PC-3 (cell line): Measurements from ENCODE around the gene ELMOD3. TPM values are rescaled to one million over a fixed set of nuclear protein-coding genes. Genes with fewer than 3 reads are reported as not detected.

Source experiments
- ATAC-seq: fragments of 200-7000 bp; cut with Tn5 transposase; 2 replicates; pipeline ENCODE4 v1.9.1; 2020; ENCODE audit warnings: mild to moderate bottlenecking, moderate library complexity
- BruUV-seq: library from RNA; stranded (reverse); fragments of 400-500 nt; replicated peaks from 2 replicates; lab custom pipeline; 2021; lab: Mats Ljungman, UMichigan
- CTCF ChIA-PET: fragments of 300-600 bp; sonication (Branson Sonifier 250); formaldehyde crosslinking; loops from one replicate; lab custom pipeline; 2022; ENCODE audit warnings: antibody characterized with exemption; lab: Charles Lee
- POLR2A ChIA-PET: fragments of 300-600 bp; sonication (Branson Sonifier 250); formaldehyde crosslinking; loops from one replicate; lab custom pipeline; 2022; ENCODE audit warnings: antibody characterized with exemption; ENCODE audit not compliant: unreplicated experiment; lab: Charles Lee
- DNase-seq: peaks from one replicate; pipeline ENCODE4 v3.0.0-alpha.2; 2015
- H2AFZ ChIP-seq: fragments of 300-600 bp; sonication (generic); 2 replicates; pipeline ENCODE4 v1.6.0; 2016; ENCODE audit warnings: antibody characterized with exemption, low read length
- H3F3A ChIP-seq: fragments of 300-600 bp; sonication (generic); one replicate; pipeline ENCODE4 v1.6.0; 2017; ENCODE audit warnings: antibody characterized with exemption, low read length, control low read depth, mild to moderate bottlenecking; ENCODE audit not compliant: unreplicated experiment
- H3K27ac ChIP-seq: fragments of 300-600 bp; sonication (generic); 2 replicates; pipeline ENCODE4 v1.5.1; 2016; ENCODE audit warnings: mild to moderate bottlenecking, low read length
- H3K27me3 ChIP-seq: fragments of 300-600 bp; sonication (generic); 2 replicates; pipeline ENCODE4 v1.6.1; 2016; ENCODE audit warnings: low read length, mixed read lengths
- H3K36me3 ChIP-seq: fragments of 300-600 bp; sonication (generic); 2 replicates; pipeline ENCODE4 v1.6.1; 2016; ENCODE audit warnings: low read depth, mixed run types, low read length, mixed read lengths
- H3K4me1 ChIP-seq: fragments of 300-600 bp; sonication (generic); 2 replicates; pipeline ENCODE4 v1.5.1; 2016; ENCODE audit warnings: low read length; ENCODE audit not compliant: insufficient read depth
- H3K4me2 ChIP-seq: fragments of 300-600 bp; sonication (generic); 2 replicates; pipeline ENCODE4 v1.6.0; 2016; ENCODE audit warnings: low read length
- H3K4me3 ChIP-seq: fragments of 300-600 bp; sonication (generic); 2 replicates; pipeline ENCODE4 v1.5.1; 2016; ENCODE audit warnings: mild to moderate bottlenecking, low read length, mixed read lengths
- H3K79me2 ChIP-seq: fragments of 300-600 bp; sonication (generic); 2 replicates; pipeline ENCODE4 v1.6.1; 2017; ENCODE audit warnings: low read length, mixed read lengths
- H3K9ac ChIP-seq: fragments of 300-600 bp; sonication (generic); 2 replicates; pipeline ENCODE4 v1.6.0; 2016; ENCODE audit warnings: mild to moderate bottlenecking, low read length
- H3K9me2 ChIP-seq: fragments of 300-600 bp; sonication (generic); replicated peaks from 2 replicates; pipeline ENCODE4 v1.6.1; 2016; ENCODE audit warnings: mixed run types, low read length, mixed read lengths
- H3K9me3 ChIP-seq: fragments of 300-600 bp; sonication (generic); 2 replicates; pipeline ENCODE4 v1.6.1; 2016; ENCODE audit warnings: low read length, mixed read lengths
- H4K20me1 ChIP-seq: fragments of 300-600 bp; sonication (generic); 2 replicates; pipeline ENCODE4 v1.6.1; 2016; ENCODE audit warnings: low read length, mixed read lengths
- CTCF ChIP-seq: fragments of 300-600 bp; sonication (generic); conservative IDR thresholded peaks from 2 replicates; pipeline ENCODE4 v1.5.1; 2017; ENCODE audit warnings: antibody characterized with exemption, low read depth, mild to moderate bottlenecking, low read length
- EZH2 ChIP-seq: fragments of 300-600 bp; sonication (generic); IDR thresholded peaks from one replicate; pipeline ENCODE4 v1.6.1; 2017; ENCODE audit warnings: antibody characterized with exemption, mild to moderate bottlenecking, low read length; ENCODE audit not compliant: unreplicated experiment
- EZH2phosphoT487 ChIP-seq: fragments of 300-600 bp; sonication (generic); IDR thresholded peaks from 2 replicates; pipeline ENCODE4 v1.6.1; 2018; ENCODE audit warnings: mild to moderate bottlenecking, antibody characterized with exemption, low read length, borderline replicate concordance
- intact Hi-C: fragments of 100-400 bp; cut with micrococcal nuclease; formaldehyde crosslinking; loops from 2 replicates; pipeline ENCODE4 v1.9.0; 2023
- total RNA-seq: library from RNA; depleted of rRNA; stranded (reverse); fragments of >200 nt; gene quantifications from 2 replicates; pipeline ENCODE4 v1.2.3, GENCODE V29; 2014

The ELMOD3 gene
- total RNA-seq, 1 experiment from 2014 or later = 19.0 TPM

DNA sequence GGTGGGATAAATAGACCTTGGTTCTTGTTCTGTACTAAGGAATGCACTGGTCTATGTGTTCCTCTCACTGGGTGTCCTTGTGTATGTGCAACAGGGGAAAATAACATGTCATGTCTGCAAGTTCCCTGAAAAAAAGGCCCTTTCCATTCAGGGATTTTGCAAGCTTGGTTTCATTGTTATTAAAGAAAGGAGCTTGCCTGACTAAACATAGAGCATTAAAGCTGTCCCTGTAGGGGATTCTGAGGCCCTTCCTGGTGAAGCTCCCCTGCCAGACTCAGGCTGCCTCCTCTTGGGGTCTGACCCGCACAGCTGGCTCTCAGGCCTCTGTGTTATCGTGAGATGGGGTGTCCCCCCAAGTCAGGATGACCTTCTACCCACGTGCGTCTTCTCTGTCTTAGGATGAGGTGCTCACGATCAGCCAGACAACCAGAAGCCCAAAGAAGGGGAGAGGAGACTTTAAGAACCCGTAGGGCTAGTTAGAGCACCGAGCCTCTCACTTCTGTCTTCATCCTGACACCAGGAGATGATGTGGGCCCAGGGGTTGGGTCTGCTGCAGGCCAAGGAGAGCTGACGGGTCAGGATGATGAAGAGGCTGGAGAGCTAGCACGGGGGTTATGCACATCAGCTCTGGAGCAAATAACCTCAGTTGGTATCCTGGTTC lies 34.4 kb downstream of the ELMOD3 start:
- Histone ChIP-seq H3F3A (no peaks in the 10 kb centered on the region), H3K9me2 (no peaks in the 10 kb centered on the region), H4K20me1 (no peaks in the 10 kb centered on the region), H3K27ac (no peak overlapping the region), H3K27me3 (no peaks in the 10 kb centered on the region), H3K4me3 (no peak overlapping the region), H3K4me1 (no peaks in the 10 kb centered on the region; the same call in 1 of the 2 replicates), H3K9ac (no peak overlapping the region), H3K79me2 (no peaks in the 10 kb centered on the region), H2AFZ (no peak overlapping the region), H3K4me2 (no peak overlapping the region), H3K36me3 (peaks cover 16% of the 10 kb centered on the region; the same call in 1 of the 2 replicates), H3K9me3 (no peaks in the 10 kb centered on the region)
- TF ChIP-seq EZH2 (no peak), CTCF (no peak), EZH2phosphoT487 (no peak)
- BruUV-seq = no TSS peak
- POLR2A ChIA-PET = interaction anchor here (0.5 to 0.7 kb wide), 2 partner anchors 153 to 159 kb away, joined by 3 read pairs; no protein-coding TSS in a partner anchor
- intact Hi-C loops = no loop called here
- CTCF ChIA-PET = no interaction called here
- no peak for ATAC-seq
- DNase-seq = no peak

GRCh38 chr2:85390941-85391669 lies 36.5 kb downstream of the ELMOD3 start:
- BruUV-seq = TSS peak; percentile 25
- Histone ChIP-seq H3K9me3 (no peaks in the 10 kb centered on the region), H4K20me1 (no peaks in the 10 kb centered on the region), H3K27me3 (no peaks in the 10 kb centered on the region), H3K4me3 (no peak overlapping the region), H3K36me3 (peaks cover 19% of the 10 kb centered on the region; the same call in 1 of the 2 replicates), H3F3A (no peaks in the 10 kb centered on the region), H3K4me2 (no peak overlapping the region), H3K79me2 (no peaks in the 10 kb centered on the region), H3K27ac (no peak overlapping the region), H3K9me2 (no peaks in the 10 kb centered on the region), H3K4me1 (peaks cover 2% of the 10 kb centered on the region), H3K9ac (no peak overlapping the region), H2AFZ (no peak overlapping the region)
- no peak for TF ChIP-seq EZH2
- peak; percentile 78 for TF ChIP-seq CTCF
- POLR2A ChIA-PET = no interaction called here
- CTCF ChIA-PET = no interaction called here
- peak; percentile 58 for DNase-seq
- intact Hi-C loops = no loop called here
- peak; percentile 66 for ATAC-seq

GRCh38 chr2:85393836-85394235 lies 39.3 kb downstream of the ELMOD3 start:
- H2AFZ ChIP-seq = no peak overlapping the region
- no peaks in the 10 kb centered on the region for H3K79me2 ChIP-seq
- no peaks in the 10 kb centered on the region for H3K9me2 ChIP-seq
- H3K4me1 ChIP-seq = peaks cover 19% of the 10 kb centered on the region
- H3K9me3 ChIP-seq = no peaks in the 10 kb centered on the region
- peaks cover 13% of the 10 kb centered on the region; the same call in 1 of the 2 replicates for H3K36me3 ChIP-seq
- CTCF ChIA-PET = no interaction called here
- no peak for TF ChIP-seq EZH2phosphoT487
- TF ChIP-seq EZH2 = no peak
- TF ChIP-seq CTCF = no peak
- no peaks in the 10 kb centered on the region for H3K27me3 ChIP-seq
- ATAC-seq = peak; percentile 39; the same call in 1 of the 2 replicates
- H3F3A ChIP-seq = no peaks in the 10 kb centered on the region
- intact Hi-C loops = no loop called here
- H3K9ac ChIP-seq = no peak overlapping the region
- no peak overlapping the region for H3K4me3 ChIP-seq
- H3K4me2 ChIP-seq = no peak overlapping the region
- BruUV-seq = TSS peak; percentile 12
- H3K27ac ChIP-seq = no peak overlapping the region
- POLR2A ChIA-PET = interaction anchor here (0.7 kb wide), 1 partner anchor 23 kb away, joined by 6 read pairs; no protein-coding TSS in a partner anchor
- peak; percentile 21 for DNase-seq
- no peaks in the 10 kb centered on the region for H4K20me1 ChIP-seq
